Neural progenitor cell (in vitro differentiated cells): ENCODE data around the gene NEK6. TPM values are rescaled to one million over a fixed set of nuclear protein-coding genes. Genes with fewer than 3 reads are reported as not detected.

Experiments
- DNase-seq: peaks from one replicate; pipeline ENCODE4 v3.0.0-alpha.2; 2016; ENCODE audit warnings: low spot score
- H2AFZ ChIP-seq: fragments of 200-600 bp; sonication (generic); replicated peaks from 2 replicates; pipeline ENCODE4 v1.6.1; 2016; ENCODE audit warnings: antibody characterized with exemption
- H3F3A ChIP-seq: fragments of 200-600 bp; sonication (generic); 2 replicates; pipeline ENCODE4 v1.6.1; 2016; ENCODE audit warnings: antibody characterized with exemption, low read depth
- H3K27ac ChIP-seq: fragments of 200-600 bp; sonication (generic); 2 replicates; pipeline ENCODE4 v1.5.1; 2016; ENCODE audit warnings: mild to moderate bottlenecking
- H3K27me3 ChIP-seq: fragments of 200-600 bp; sonication (generic); 2 replicates; pipeline ENCODE4 v1.6.1; 2016; ENCODE audit warnings: mild to moderate bottlenecking, moderate library complexity
- H3K36me3 ChIP-seq: fragments of 200-600 bp; sonication (generic); 2 replicates; pipeline ENCODE4 v1.5.1; 2016
- H3K4me1 ChIP-seq: fragments of 200-600 bp; sonication (generic); 2 replicates; pipeline ENCODE4 v1.6.1; 2016; ENCODE audit warnings: mixed run types
- H3K4me2 ChIP-seq: fragments of 200-600 bp; sonication (generic); 2 replicates; pipeline ENCODE4 v1.6.1; 2016
- H3K4me3 ChIP-seq: fragments of 200-600 bp; sonication (generic); 2 replicates; pipeline ENCODE4 v1.5.1; 2016
- H3K79me2 ChIP-seq: fragments of 200-600 bp; sonication (generic); 2 replicates; pipeline ENCODE4 v1.6.1; 2016; ENCODE audit warnings: low read depth
- H3K9ac ChIP-seq: fragments of 200-600 bp; sonication (generic); 2 replicates; pipeline ENCODE4 v1.6.1; 2016
- H3K9me3 ChIP-seq: fragments of 200-600 bp; sonication (generic); 2 replicates; pipeline ENCODE4 v1.5.1; 2016; ENCODE audit warnings: low read depth
- H4K20me1 ChIP-seq: fragments of 200-600 bp; sonication (generic); 2 replicates; pipeline ENCODE4 v1.6.1; 2016; ENCODE audit warnings: low read depth
- H3K27ac Mint-ChIP-seq: 3 replicates; pipeline ENCODE4 v1.8.0; 2021; ENCODE audit warnings: mixed read lengths
- H3K27me3 Mint-ChIP-seq: 2 replicates; pipeline ENCODE4 v1.8.0; 2022; ENCODE audit warnings: low read depth, mild to moderate bottlenecking, inconsistent platforms, moderate library complexity, mixed read lengths; ENCODE audit not compliant: insufficient read depth
- H3K36me3 Mint-ChIP-seq: 3 replicates; pipeline ENCODE4 v1.8.0; 2021; ENCODE audit warnings: mixed read lengths
- H3K4me1 Mint-ChIP-seq: 3 replicates; pipeline ENCODE4 v1.8.0; 2021; ENCODE audit warnings: mixed read lengths
- H3K4me3 Mint-ChIP-seq: 3 replicates; pipeline ENCODE4 v1.8.0; 2021; ENCODE audit warnings: mild to moderate bottlenecking, moderate library complexity, mixed read lengths
- H3K9me3 Mint-ChIP-seq: 3 replicates; pipeline ENCODE4 v1.8.0; 2020; ENCODE audit warnings: mixed read lengths
- EZH2 ChIP-seq: fragments of 200-600 bp; sonication (generic); IDR thresholded peaks from 2 replicates; pipeline ENCODE4 v1.6.1; 2017; ENCODE audit warnings: antibody characterized with exemption, mild to moderate bottlenecking, moderate library complexity
- EZH2phosphoT487 ChIP-seq: fragments of 200-600 bp; sonication (generic); IDR thresholded peaks from 2 replicates; pipeline ENCODE4 v1.6.1; 2017; ENCODE audit warnings: antibody characterized with exemption
- total RNA-seq: library from RNA; depleted of rRNA; stranded (reverse); fragments of >200 nt; gene quantifications from 2 replicates; pipeline ENCODE4 v1.2.3, GENCODE V29; 2015; ENCODE audit warnings: low replicate concordance
- TF ChIP-seq, protein P1 (sequence below): fragments of 200-600 bp; sonication (generic); IDR thresholded peaks from 2 replicates; pipeline ENCODE4 v1.5.1; 2017; ENCODE audit warnings: antibody characterized with exemption, mild to moderate bottlenecking

The NEK6 gene
- total RNA-seq, 1 donor from 2014 or later: 18.5 TPM

DNA sequence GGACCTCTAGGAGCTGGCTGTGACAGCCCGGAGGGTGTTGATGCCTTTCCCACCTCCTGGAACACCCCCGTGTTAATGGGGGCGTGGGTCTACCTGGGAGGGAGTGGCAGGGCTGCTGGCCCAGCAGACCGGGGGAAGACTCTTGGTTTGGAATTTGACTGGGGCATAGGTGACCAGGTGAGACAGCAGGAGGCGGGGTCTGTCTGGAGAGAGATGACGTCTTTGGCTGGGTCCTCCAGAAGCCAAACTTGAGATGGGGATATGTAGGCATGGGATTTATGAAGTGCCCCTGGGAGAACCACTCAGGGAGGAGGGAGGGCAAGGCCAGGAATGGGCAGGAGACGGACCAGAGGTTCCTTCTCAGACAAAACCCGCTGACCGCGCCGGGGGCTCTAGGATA lies 42.6 kb downstream of the NEK6 start:
- DNase-seq: no peak
- no peak overlapping the region for H3K27ac Mint-ChIP-seq

DNA sequence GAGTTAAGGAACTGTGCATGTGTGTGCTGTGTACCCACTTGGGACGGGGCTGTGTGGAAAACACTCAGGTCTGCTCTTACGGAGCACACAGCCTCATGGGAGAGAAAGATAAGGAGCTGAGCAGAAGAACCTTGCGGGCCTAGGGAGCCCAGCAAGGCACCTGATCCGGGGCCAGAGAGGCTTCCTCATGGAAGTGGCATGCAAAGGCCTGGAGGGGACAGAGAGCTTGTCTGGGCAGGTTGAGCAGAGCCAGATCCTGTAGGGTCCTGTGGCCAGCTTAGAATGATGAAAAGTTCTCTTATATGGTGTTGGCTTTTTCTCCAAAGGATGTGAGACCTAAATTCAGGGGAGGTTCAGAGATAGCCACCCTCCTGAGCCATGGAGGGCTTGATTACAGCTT lies 45.2 kb downstream of the NEK6 start:
- Histone ChIP-seq H3F3A (peaks cover 3% of the 10 kb centered on the region), H3K79me2 (peaks cover 9% of the 10 kb centered on the region), H3K4me1 (no peaks in the 10 kb centered on the region), H3K9me3 (no peaks in the 10 kb centered on the region), H2AFZ (no peak overlapping the region), H3K36me3 (no peaks in the 10 kb centered on the region), H3K4me3 (no peak overlapping the region), H3K27me3 (no peaks in the 10 kb centered on the region), H4K20me1 (peaks cover 53% of the 10 kb centered on the region), H3K27ac (no peak overlapping the region), H3K9ac (no peak overlapping the region), H3K4me2 (no peak overlapping the region)
- Mint-ChIP-seq H3K4me3 (no peak overlapping the region), H3K9me3 (no peaks in the 10 kb centered on the region), H3K36me3 (no peaks in the 10 kb centered on the region), H3K27ac (no peak overlapping the region), H3K27me3 (peaks cover 5% of the 10 kb centered on the region), H3K4me1 (peaks cover 18% of the 10 kb centered on the region)
- no peak for DNase-seq
- TF ChIP-seq EZH2: no peak
- TF ChIP-seq EZH2phosphoT487: no peak
- TF ChIP-seq, protein P1, sequence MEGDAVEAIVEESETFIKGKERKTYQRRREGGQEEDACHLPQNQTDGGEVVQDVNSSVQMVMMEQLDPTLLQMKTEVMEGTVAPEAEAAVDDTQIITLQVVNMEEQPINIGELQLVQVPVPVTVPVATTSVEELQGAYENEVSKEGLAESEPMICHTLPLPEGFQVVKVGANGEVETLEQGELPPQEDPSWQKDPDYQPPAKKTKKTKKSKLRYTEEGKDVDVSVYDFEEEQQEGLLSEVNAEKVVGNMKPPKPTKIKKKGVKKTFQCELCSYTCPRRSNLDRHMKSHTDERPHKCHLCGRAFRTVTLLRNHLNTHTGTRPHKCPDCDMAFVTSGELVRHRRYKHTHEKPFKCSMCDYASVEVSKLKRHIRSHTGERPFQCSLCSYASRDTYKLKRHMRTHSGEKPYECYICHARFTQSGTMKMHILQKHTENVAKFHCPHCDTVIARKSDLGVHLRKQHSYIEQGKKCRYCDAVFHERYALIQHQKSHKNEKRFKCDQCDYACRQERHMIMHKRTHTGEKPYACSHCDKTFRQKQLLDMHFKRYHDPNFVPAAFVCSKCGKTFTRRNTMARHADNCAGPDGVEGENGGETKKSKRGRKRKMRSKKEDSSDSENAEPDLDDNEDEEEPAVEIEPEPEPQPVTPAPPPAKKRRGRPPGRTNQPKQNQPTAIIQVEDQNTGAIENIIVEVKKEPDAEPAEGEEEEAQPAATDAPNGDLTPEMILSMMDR: no peak

More for the DNA sequence above, 42.6 kb downstream of the NEK6 start:
- Mint-ChIP-seq H3K9me3 (no peaks in the 10 kb centered on the region), H3K4me3 (no peak overlapping the region), H3K27me3 (no peaks in the 10 kb centered on the region), H3K36me3 (no peaks in the 10 kb centered on the region), H3K4me1 (peaks cover 12% of the 10 kb centered on the region)
- Histone ChIP-seq H2AFZ (no peak overlapping the region), H3K79me2 (peaks cover 10% of the 10 kb centered on the region), H3K4me1 (peaks cover 4% of the 10 kb centered on the region), H3K27me3 (no peaks in the 10 kb centered on the region), H3K9me3 (no peaks in the 10 kb centered on the region), H4K20me1 (peaks cover 70% of the 10 kb centered on the region), H3F3A (peaks cover 13% of the 10 kb centered on the region), H3K9ac (no peak overlapping the region), H3K27ac (no peak overlapping the region), H3K36me3 (no peaks in the 10 kb centered on the region), H3K4me2 (no peak overlapping the region), H3K4me3 (no peak overlapping the region)
- TF ChIP-seq, protein P1: no peak
- TF ChIP-seq EZH2phosphoT487 (no peak), EZH2 (no peak)

DNA sequence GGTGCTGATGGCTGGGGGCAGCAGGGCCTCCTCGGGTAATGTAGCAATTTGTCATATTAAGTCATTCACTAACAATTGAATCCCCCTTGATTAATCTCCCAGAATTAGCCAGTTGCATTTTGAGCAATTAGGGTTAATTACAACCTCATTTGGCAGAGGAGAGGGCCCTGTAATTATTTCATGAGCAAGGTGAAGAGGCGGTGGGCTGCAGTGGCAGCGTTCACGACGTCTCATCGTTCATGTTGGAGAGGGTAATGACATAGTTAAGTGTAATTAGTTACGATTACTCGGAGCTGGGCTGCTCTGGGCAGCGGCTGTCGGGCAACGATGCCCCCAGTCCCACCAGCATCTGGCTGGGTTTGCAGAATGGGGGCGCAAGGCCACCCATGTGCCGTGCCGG lies 46.0 kb downstream of the NEK6 start:
- Mint-ChIP-seq H3K4me1 (peaks cover 18% of the 10 kb centered on the region), H3K4me3 (no peak overlapping the region), H3K36me3 (no peaks in the 10 kb centered on the region), H3K9me3 (no peaks in the 10 kb centered on the region), H3K27ac (no peak overlapping the region), H3K27me3 (peaks cover 5% of the 10 kb centered on the region)
- Histone ChIP-seq H3K36me3 (no peaks in the 10 kb centered on the region), H3K79me2 (peaks cover under 1% of the 10 kb centered on the region), H3K27me3 (no peaks in the 10 kb centered on the region), H3K4me1 (no peaks in the 10 kb centered on the region), H3K27ac (no peak overlapping the region), H4K20me1 (peaks cover 45% of the 10 kb centered on the region), H3K4me3 (no peak overlapping the region), H3K9me3 (no peaks in the 10 kb centered on the region), H2AFZ (no peak overlapping the region), H3F3A (no peaks in the 10 kb centered on the region), H3K4me2 (no peak overlapping the region), H3K9ac (no peak overlapping the region)
- DNase-seq: no peak
- no peak for TF ChIP-seq EZH2phosphoT487
- TF ChIP-seq, protein P1: no peak
- no peak for TF ChIP-seq EZH2
